Natural killer cell treated with Interleukin-12 subunit alpha and Interleukin-12 subunit beta and Interleukin-15 and Interleukin-18, amount 100 ng/mL, for 72 hours (primary cell): ENCODE data around the gene METTL6. TPM values are rescaled to one million over a fixed set of nuclear protein-coding genes. Genes with fewer than 3 reads are reported as not detected.
"Not testable (repeated sequence)": the region's sequence is repeated elsewhere in the genome, so short reads cannot be mapped to it uniquely, and the experiment has no call there.

Experiments
- ATAC-seq, 2 donors: fragments of 150-1000 bp; cut with Tn5 transposase in 1 of 2; sonication (Bioruptor Pico), chemical (Tn5 transposase) in 1 of 2; 2 replicates each; pipeline ENCODE4 v1.10.0; 2021
- DNase-seq: peaks from one replicate; pipeline ENCODE4 v3.0.0; 2022; ENCODE audit warnings: low spot score
- H3K27ac Mint-ChIP-seq, 2 donors: 1 replicate in 1 of 2; 2 replicates in 1 of 2; pipeline ENCODE4 v1.8.0; 2022; ENCODE audit warnings: mixed read lengths in 2 of 2, mild to moderate bottlenecking in 1 of 2, moderate library complexity in 1 of 2
- H3K27me3 Mint-ChIP-seq, 2 donors: 1 replicate in 1 of 2; 2 replicates in 1 of 2; pipeline ENCODE4 v1.8.0; 2022; ENCODE audit warnings: mixed read lengths in 2 of 2
- H3K36me3 Mint-ChIP-seq: one replicate; pipeline ENCODE4 v1.8.0; 2022; ENCODE audit warnings: mixed read lengths
- H3K4me1 Mint-ChIP-seq, 2 donors: 1 replicate in 1 of 2; 2 replicates in 1 of 2; pipeline ENCODE4 v1.8.0; 2022; ENCODE audit warnings: low read depth in 2 of 2, mixed read lengths in 2 of 2, mild to moderate bottlenecking in 1 of 2
- H3K4me3 Mint-ChIP-seq: one replicate; pipeline ENCODE4 v1.8.0; 2022; ENCODE audit warnings: mixed read lengths
- H3K9me3 Mint-ChIP-seq: 2 replicates; pipeline ENCODE4 v1.8.0; 2022; ENCODE audit warnings: mixed read lengths
- total RNA-seq, 2 donors: library from RNA; stranded (reverse); gene quantifications; one replicate each; pipeline ENCODE4 v1.2.3, GENCODE V29; 2022

Gene METTL6
- total RNA-seq: 10 to 100 TPM; 17.6 to 22.8 TPM

- Mint-ChIP-seq H3K27ac (peak within 1 kb of the TSS; percentile 98 to 99), H3K36me3 (peaks cover 37% of the 10 kb centered on the region), H3K27me3 (no peaks in the 10 kb centered on the region), H3K9me3 (no peaks in the 10 kb centered on the region), H3K4me3 (peak within 1 kb of the TSS; percentile 93), H3K4me1 (peaks cover 42 to 52% of the 10 kb centered on the region in 2 donors)
- DNase-seq: peak; percentile 91
- peak; percentile 92 to 93 for ATAC-seq
These were observed at the start of gene METTL6, which contains the start of gene EAF1 for GRCh38 chr3:15427182-15427880. METTL6 (minus strand) TSS chr3:15427544; CDS start chr3:15426511, 1,033 bp downstream. EAF1 (plus strand) TSS chr3:15427598; CDS start chr3:15427780, 182 bp downstream.

GRCh38 chr3:15476378-15476777, 49.0 kb upstream of the METTL6 start:
- no peak for DNase-seq
- Mint-ChIP-seq H3K27ac (peak overlapping the region in 1 of 2 donors; percentile 35), H3K4me3 (no peak overlapping the region), H3K36me3 (no peaks in the 10 kb centered on the region), H3K9me3 (no peaks in the 10 kb centered on the region), H3K4me1 (peaks cover 5 to 23% of the 10 kb centered on the region in 2 donors), H3K27me3 (no peaks in the 10 kb centered on the region)
- ATAC-seq: no peak

- no peaks in the 10 kb centered on the region for H3K9me3 Mint-ChIP-seq
- H3K27ac Mint-ChIP-seq: no peak overlapping the region
- H3K4me1 Mint-ChIP-seq: peaks cover 5 to 25% of the 10 kb centered on the region in 2 donors
- DNase-seq (no peak), ATAC-seq (no peak)
- no peak overlapping the region for H3K4me3 Mint-ChIP-seq
- H3K27me3 Mint-ChIP-seq: no peaks in the 10 kb centered on the region
- no peaks in the 10 kb centered on the region for H3K36me3 Mint-ChIP-seq
These were observed 47.8 kb upstream of the METTL6 start for GRCh38 chr3:15475161-15475560.

- H3K9me3 Mint-ChIP-seq: peaks cover under 1% of the 10 kb centered on the region
- H3K4me3 Mint-ChIP-seq: no peak overlapping the region
- no peak for DNase-seq
- peaks cover 13 to 19% of the 10 kb centered on the region in 2 donors for H3K4me1 Mint-ChIP-seq
- ATAC-seq: no peak
- no peaks in the 10 kb centered on the region for H3K36me3 Mint-ChIP-seq
- H3K27ac Mint-ChIP-seq: no peak overlapping the region
- no peaks in the 10 kb centered on the region for H3K27me3 Mint-ChIP-seq
These were observed 44.5 kb upstream of the METTL6 start for GRCh38 chr3:15471861-15472260.

- Mint-ChIP-seq H3K9me3 (peaks cover 2% of the 10 kb centered on the region), H3K27ac (peak overlapping the region in 1 of 2 donors; percentile 58), H3K36me3 (no peaks in the 10 kb centered on the region), H3K4me3 (no peak overlapping the region), H3K4me1 (peaks cover 17 to 23% of the 10 kb centered on the region in 2 donors), H3K27me3 (no peaks in the 10 kb centered on the region)
- DNase-seq (no peak), ATAC-seq (no peak)
These were observed 43.5 kb upstream of the METTL6 start for GRCh38 chr3:15470849-15471248.

GRCh38 chr3:15470261-15470660, 42.9 kb upstream of the METTL6 start:
- Mint-ChIP-seq H3K9me3 (peaks cover 2% of the 10 kb centered on the region), H3K27me3 (no peaks in the 10 kb centered on the region), H3K4me3 (no peak overlapping the region), H3K27ac (peak overlapping the region in 1 of 2 donors; percentile 58), H3K4me1 (peaks cover 17 to 23% of the 10 kb centered on the region in 2 donors), H3K36me3 (no peaks in the 10 kb centered on the region)
- ATAC-seq: no peak
- no peak for DNase-seq

GRCh38 chr3:15467227-15468181, 40.2 kb upstream of the METTL6 start:
- Mint-ChIP-seq H3K4me1 (peaks cover 22 to 33% of the 10 kb centered on the region in 2 donors), H3K9me3 (peaks cover 2% of the 10 kb centered on the region), H3K27me3 (no peaks in the 10 kb centered on the region), H3K36me3 (no peaks in the 10 kb centered on the region), H3K4me3 (peak overlapping the region; percentile 86), H3K27ac (peak overlapping the region; percentile 86 to 94)
- DNase-seq (no peak), ATAC-seq (peak; percentile 75 to 80)

GRCh38 chr3:15465876-15466585, 38.7 kb upstream of the METTL6 start:
- H3K4me3 Mint-ChIP-seq: no peak overlapping the region
- H3K4me1 Mint-ChIP-seq: peaks cover 32 to 40% of the 10 kb centered on the region in 2 donors
- peak overlapping the region in 1 of 2 donors; percentile 94 for H3K27ac Mint-ChIP-seq
- DNase-seq: no peak
- H3K36me3 Mint-ChIP-seq: no peaks in the 10 kb centered on the region
- no peaks in the 10 kb centered on the region for H3K27me3 Mint-ChIP-seq
- peaks cover 2% of the 10 kb centered on the region for H3K9me3 Mint-ChIP-seq
- no peak for ATAC-seq

- ATAC-seq: no peak
- peaks cover 2% of the 10 kb centered on the region for H3K9me3 Mint-ChIP-seq
- H3K27me3 Mint-ChIP-seq: no peaks in the 10 kb centered on the region
- no peak for DNase-seq
- peaks cover 44 to 50% of the 10 kb centered on the region in 2 donors for H3K4me1 Mint-ChIP-seq
- H3K4me3 Mint-ChIP-seq: no peak overlapping the region
- peaks cover 5% of the 10 kb centered on the region for H3K36me3 Mint-ChIP-seq
- peak overlapping the region in 1 of 2 donors; percentile 86 for H3K27ac Mint-ChIP-seq
These were observed 35.1 kb upstream of the METTL6 start for GRCh38 chr3:15462451-15462850.

- Mint-ChIP-seq H3K4me1 (peaks cover 34 to 44% of the 10 kb centered on the region in 2 donors), H3K27ac (peak overlapping the region; percentile 70 to 71), H3K27me3 (no peaks in the 10 kb centered on the region), H3K4me3 (peak overlapping the region; percentile 66), H3K9me3 (no peaks in the 10 kb centered on the region), H3K36me3 (peaks cover 5% of the 10 kb centered on the region)
- no peak for DNase-seq
- ATAC-seq: peak; percentile 49 to 76
These were observed 33.7 kb upstream of the METTL6 start for GRCh38 chr3:15460891-15461531.

- Mint-ChIP-seq H3K36me3 (peaks cover 5% of the 10 kb centered on the region), H3K27ac (peak overlapping the region; percentile 45 to 89), H3K4me3 (peak overlapping the region; percentile 35), H3K4me1 (peaks cover 34 to 41% of the 10 kb centered on the region in 2 donors), H3K9me3 (no peaks in the 10 kb centered on the region), H3K27me3 (no peaks in the 10 kb centered on the region)
- no peak for DNase-seq
- peak; percentile 66 to 68 for ATAC-seq
These were observed 31.0 kb upstream of the METTL6 start for GRCh38 chr3:15458212-15458780.

GRCh38 chr3:15456915-15457314, 29.6 kb upstream of the METTL6 start:
- H3K4me3 Mint-ChIP-seq, H3K36me3 Mint-ChIP-seq, ATAC-seq, H3K27ac Mint-ChIP-seq, DNase-seq, H3K27me3 Mint-ChIP-seq, H3K9me3 Mint-ChIP-seq: not testable (repeated sequence)
- peaks cover 26 to 38% of the 10 kb centered on the region in 2 donors for H3K4me1 Mint-ChIP-seq
